Femur (tissue), 1 donor: Measurements from ENCODE around the gene FAM216B.
"Not testable (repeated sequence)": the region's sequence is repeated elsewhere in the genome, so short reads cannot be mapped to it uniquely, and the experiment has no call there.

Experiments used
- DNase-seq: peaks from one replicate; pipeline ENCODE4 v3.0.0-alpha.2; 2017

FAM216B gene

DNA sequence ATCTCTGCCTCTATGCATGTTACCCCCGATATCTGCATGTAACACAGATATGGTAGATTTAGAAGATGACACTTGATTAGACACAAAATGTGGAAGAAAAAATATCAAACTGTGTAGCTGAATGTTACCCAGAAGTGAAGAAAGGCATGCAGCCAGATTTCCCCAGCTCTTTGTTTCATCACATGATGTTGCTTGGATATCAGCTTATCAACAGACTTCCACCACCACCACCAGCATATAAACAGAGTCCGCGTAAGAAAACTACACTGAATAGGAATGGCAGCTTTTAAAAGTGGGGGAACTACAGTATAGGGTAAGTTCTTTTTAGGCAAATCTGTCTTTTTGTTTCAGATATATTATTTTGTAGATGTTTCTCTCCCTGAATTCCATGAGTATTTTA lies at the start of gene FAM216B:
TSS of gene FAM216B (plus strand) at position 233 of the 400 bp plus-strand sequence. CDS start 2,484 bp downstream, outside the sequence.
- no peak for DNase-seq

DNA sequence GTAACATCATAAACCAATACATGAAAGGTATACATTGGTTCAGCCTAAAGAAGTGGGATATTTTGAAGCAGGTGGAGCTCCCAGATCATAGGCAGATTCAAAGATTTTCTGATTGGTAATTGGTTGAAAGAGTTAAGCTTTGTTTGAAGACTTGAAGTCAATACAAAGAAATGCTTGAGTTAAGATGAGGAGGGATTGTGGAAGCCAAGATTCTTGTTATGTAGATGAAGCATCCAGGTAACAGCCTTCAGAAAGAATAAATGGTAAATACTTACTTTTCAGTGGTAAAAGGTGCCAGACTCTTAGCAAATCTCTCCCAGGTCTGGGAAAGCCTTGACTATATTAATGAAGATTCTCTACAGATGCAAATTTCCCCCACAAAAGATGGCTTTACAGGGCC lies 49.3 kb upstream of the FAM216B start:
- DNase-seq: no peak

DNA sequence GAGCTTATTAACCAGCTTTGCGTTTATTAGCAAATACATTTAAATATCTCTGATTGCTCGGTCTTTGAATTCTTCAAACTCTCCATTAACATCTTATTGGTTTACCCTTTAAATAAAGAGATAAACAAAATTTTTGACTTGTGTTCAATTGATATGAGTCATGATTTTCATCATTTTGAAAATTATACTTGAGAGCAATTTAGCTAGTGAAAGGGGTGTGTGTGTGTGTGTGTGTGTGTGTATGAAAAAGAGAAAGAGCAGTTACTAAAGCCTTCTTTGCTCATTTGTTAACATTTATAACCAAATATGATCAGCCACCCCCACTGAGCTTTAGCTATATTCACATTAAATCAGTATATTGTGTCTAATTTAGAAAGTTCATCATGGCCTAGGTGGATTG lies 48.3 kb upstream of the FAM216B start:
- DNase-seq: no peak

DNA sequence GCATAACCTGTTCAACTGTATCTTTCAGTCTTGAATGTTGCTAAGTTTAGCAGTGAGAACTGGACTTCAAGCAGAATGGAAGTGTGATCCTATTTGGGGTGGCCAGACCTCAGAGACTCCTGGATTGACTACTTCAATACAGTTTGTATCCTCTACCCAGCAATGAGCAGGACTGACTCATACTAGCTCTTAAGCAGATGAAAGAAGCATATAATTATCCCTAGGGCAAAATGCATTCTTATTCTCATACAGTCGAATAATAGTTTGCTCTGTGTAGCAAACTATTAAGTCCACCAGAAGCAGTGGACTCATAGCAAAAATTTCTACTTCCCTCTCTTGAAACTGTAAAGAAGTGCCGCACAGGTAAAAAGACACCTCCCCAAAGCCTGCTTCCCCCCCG lies 46.4 kb upstream of the FAM216B start:
- DNase-seq: no peak

DNA sequence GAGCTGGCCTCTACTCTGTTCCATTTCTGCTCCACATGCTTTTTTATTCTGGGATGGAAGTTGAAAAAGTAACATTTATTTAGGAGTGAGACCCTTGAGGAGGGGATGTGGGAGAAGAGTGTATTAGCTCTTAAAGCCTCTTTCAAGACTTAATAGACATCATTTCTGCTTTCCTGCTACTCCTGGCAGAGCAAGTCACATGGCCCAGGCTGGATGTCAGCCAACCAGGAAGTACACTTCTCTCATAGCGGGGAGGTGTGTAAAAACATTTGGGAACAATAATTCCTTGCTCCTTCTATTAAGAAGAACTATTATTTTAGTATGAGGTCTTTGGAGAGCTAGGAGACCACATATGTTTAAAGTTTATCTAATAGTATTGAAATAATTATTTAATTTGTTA lies 40.6 kb upstream of the FAM216B start:
- DNase-seq: peak; percentile 51

DNA sequence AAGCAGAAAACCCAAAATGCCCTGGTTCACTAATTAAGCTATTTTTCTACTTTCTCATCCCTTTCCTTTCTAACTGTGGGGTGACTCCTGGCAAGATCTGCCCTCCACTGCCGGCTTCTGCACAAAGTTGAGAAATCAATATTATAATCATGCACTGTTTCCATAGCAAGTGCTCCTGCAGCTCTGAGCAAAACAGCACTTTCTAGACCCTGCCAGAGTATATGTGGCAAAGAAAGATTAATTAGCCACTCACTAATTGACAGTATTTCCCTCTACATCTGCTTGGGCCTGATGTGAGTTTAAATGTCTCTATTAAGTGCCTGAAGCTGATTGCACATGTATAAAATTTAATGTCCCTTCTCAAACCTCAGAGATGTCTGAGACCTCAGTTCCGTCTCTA lies 39.5 kb upstream of the FAM216B start:
- DNase-seq: no peak

DNA sequence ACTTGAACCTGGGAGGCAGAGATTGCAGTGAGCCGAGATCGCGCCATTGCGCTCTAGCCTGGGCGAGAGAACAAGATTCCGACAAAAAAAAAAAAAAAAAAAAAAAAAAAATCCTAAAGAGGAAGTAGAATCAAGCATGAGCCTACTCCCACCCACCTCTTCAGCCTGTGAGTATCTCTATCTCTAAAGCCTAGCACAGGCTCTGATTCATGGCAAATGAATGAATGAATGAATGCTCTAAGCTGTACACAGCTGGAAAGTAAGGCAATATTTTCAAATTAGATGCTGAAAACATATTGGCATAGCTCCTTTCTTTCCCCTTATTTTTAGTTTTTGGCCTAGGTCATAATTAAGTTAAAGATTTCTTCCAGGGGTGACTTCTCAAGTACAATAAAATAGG lies 35.7 kb upstream of the FAM216B start:
- DNase-seq: no peak

DNA sequence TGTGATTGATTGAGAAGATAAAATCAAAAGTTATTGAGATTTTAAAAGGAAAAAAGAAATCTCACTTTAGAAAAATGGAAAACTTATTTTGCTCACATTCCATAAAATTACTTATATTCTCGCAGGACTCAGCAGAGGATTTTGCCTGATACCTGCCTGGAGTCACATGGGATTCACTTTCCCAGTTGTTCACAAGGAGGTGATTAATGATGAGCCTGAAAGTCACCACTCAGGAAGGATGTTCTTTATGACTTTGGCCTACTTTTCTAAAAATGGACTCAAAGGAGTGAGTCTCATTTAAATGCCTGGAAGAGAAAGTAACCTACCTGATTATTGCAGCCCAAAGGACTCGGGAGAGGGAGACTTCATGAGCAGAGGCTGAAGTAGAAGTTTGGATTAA lies 34.5 kb upstream of the FAM216B start:
- DNase-seq: no peak

DNA sequence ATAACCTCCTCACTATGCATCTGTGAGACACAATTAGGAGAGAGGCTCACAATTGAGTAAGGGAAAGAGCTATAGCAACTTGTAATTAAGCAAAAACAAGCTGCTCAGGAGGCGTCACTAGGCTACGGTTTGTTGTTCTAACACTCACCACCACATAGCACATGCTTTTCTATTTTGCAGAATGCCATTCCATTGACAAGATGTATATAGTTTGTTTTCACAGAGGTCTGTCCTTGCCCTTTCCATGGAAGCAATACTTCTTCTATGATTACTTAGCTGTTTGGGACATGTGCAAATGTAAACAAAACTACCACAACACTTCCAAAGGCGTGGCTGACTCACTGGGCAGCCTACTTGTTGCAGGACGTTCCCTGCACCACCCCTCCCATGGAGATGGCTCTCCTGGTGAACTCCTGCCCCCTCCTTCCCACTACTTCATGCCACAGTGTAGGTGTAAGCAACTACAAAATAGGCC lies 33.9 kb upstream of the FAM216B start:
- peak; percentile 23 for DNase-seq

DNA sequence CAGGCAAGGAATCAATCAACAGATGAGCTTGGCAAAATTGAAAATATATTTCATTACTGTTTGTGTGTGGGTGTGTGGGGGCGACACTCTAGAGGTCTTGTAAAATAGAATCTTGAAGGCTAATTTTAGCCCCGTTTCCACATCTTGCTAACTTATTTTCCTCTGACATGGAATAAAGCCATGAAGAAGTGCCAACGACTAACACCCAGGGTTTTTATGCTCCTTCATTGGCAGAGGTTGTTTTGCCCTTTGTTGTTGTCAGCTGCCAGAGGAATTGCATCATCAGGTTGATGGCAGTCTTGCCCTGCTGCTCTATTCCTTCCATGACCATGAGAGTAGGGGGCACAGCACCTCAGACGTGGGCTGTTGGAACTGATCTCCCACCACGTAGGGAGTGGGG lies 30.6 kb upstream of the FAM216B start:
- DNase-seq: no peak

DNA sequence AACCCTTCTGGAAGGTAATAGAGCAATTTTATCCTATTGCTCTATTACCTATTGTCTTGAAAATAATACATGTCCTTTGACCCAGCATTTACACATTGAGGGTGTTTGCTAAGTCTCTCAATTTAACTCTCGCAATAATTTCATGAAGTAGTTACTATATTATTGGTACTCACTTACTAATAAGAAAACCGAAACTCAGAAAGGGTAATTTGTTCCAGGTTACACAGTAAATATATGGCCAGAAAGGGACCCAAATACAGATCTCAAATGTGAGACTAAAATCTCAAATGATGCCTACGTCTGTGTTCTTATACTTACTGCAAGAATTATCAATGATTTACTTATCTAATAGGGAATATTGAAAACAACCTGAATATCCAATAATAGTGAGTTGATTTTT lies 29.7 kb upstream of the FAM216B start:
- DNase-seq: no peak

DNA sequence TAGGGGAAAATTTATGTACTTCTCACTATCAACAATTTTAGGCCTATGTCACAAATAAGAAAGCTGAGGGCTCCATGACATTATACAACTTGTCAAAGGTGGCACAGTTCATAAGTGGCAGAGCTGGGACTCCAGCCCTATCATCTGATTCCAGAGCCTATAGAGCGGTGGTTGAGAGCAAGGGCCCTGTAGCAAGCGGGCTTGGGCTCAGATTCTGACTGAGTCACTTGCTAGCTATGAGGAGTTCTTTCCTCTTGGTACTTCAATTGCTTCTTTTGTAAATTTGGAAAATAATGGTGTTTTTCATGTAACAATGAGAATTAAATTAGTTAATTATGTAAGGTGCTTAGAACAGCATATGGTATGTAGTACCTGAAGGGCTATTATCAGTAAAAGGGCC lies 28.7 kb upstream of the FAM216B start:
- DNase-seq: no peak

DNA sequence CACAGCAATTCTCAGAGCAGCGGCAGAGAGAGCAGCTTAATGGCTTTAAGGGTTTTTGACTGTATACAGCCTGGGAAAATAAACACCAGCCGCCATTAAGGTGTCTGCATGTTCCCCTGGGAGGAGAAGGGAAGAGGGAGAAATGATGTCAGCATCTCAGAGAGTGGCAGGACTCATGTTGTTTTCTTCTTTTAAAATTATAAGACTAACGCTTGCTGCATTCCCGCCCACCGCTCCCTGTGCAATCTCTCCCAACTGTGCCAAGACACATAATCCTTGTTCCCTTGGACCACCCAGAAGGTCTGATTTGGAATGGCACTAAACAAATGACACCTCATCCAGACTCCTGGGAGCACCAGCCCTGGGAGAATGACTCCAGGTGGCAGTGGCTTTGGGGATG lies 27.7 kb upstream of the FAM216B start:
- DNase-seq: peak; percentile 23

DNA sequence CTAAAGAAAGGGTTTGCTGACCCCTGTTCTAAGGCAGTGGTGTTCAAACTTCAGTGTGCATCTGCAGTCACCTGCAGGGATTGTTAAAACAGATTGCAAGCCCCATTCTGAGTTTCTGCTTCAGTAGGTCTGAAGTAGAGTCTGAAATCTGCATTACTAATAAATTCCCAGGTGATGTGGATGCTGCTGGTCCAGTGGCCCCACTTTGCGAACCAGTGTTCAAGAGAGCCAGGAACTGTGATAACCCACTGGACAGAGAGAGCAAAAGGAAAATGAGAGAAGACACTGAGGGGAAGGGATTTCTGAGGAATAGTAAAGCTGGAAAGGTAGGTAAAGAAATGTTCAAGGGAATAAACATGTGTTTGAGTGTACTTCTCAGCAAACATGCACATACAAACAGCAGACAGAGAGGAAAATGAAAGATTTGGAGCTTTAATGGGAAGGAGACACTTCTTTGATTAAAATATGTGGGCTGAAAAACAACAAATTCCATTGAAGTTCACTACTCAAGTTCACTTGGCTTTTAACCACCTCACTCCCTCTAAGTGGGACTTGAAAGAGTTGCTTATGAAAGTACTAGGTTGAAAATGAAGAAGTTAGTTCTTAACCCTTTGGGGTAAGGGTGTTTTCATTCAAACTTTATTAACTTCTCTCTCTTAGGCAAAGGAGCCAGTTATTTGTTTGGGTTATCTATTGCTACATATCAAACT lies 26.4 kb upstream of the FAM216B start:
- no peak for DNase-seq

DNA sequence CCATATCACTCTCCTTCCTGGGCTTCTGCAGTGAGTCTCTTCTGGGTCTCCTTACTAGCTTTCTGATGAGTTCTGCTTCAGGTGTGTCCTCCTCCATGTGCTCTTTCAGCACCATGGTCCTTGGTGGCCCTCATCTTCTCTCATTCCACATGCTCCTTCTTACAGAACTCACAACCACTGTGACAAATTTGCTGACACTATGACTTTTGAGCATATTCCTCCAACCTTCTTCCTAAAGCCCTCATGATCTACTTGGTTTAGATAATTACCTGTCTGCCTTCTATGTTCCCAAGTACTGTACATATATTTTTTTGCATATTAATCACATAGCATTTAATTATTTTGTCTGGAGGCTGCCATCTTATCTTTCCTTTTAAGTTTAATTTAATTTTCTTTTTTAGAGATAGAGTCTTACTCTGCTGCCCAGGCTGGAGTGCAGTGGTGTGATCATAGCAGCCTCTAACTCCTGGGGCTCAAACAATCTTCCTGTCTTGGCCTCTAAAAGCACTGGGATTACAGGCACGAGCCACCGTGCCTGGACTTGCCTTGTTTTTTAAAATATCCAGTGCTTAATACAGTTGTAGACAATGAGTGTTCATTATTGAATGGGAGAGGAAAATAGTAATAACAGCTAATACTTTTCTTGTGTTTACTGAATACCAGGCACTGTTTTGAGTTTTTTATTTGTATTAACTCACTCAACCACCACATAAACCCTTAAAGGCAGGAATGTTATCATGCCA lies 23.5 kb upstream of the FAM216B start:
- DNase-seq: no peak

DNA sequence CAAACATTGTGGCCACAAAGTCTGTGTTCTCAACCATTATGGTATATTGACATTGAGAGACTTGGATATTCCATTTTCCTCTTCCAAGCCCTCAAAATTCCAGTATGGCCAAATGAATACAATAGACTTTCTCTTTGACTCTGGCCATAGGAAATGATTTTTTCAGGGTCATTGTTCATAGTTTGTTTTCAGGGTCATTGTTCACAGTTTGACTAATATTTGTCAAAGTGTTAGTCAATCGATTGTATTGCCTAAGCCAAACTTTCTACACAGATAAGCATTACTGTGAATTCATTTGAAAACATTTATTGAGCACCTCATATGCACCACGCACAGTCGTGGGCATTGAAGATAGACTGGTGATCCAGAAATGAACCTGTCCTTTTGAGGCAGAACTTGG lies 22.9 kb upstream of the FAM216B start:
- no peak for DNase-seq

DNA sequence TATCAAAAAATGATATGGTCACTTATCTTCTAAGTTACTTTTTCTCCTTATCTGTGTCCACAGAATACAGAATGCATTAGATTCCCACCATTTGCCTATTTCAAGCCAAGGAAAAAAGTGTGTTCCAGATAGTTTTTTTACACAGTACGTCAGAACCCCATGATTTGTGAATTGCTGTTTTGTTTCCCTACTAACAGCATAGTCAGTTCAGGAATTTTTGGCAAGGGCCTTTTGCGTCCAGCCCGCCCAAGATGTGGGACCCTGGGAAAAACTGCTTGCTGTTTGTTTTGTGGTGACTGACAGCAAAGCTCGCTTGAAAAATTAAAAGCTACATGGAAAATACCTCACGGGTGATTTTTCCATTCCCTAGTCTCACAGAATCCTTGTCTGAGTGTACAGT lies 20.4 kb upstream of the FAM216B start:
- peak; percentile 63 for DNase-seq

DNA sequence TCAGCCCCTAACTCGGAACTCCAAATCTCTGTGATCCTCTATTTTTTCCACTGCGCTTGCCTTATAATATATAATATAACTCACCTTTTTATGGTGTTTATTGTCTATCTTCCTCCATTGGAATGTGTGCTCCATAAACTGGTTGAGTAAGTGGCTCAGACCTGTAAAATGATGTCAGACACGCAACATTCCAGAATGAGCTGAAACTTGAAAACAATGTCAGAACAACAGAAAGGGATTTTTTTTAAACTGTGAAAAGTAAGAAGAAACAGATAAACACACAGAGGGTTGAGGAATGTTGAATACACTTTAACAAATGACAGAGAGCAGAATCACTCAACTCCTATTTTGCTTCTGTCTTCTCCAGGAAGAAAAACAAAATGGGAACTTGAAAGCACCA lies 19.1 kb upstream of the FAM216B start:
- no peak for DNase-seq

DNA sequence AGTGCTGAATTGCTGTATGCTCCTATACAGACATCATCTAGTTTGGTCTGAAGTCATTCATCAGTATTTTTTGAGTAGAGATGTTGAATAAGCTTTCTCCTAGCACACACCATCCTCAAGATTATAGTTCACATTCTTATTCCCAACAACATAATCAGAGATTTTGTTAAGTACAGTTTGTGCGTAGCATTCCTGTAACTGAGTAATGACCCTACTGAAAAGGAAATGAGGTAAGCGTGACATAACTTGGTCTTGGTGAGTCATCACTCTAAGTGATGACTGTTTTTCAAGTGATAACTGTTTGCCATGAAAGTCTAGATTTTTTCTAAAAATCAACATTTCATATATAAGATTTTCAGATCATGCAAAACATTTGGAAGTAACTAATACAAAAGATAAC lies 18.5 kb upstream of the FAM216B start:
- no peak for DNase-seq

DNA sequence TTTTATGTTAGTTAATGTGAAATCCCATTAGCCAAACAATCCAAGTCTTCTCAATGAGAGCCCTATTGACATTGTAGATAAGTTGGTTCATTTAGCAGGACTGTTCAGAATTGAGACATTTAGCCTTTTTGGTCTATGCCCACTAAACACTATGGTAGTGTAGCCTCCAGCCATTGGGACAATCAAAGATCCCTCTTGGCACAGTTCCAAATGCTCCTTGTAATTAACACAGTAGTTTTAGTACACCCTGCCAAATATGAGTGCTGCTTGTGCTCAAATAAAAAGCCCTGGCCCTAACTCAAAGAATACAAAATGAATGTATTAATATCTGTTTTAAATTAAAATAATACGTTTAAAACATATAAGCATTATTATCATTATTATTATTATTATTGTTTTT lies 15.4 kb upstream of the FAM216B start:
- no peak for DNase-seq

DNA sequence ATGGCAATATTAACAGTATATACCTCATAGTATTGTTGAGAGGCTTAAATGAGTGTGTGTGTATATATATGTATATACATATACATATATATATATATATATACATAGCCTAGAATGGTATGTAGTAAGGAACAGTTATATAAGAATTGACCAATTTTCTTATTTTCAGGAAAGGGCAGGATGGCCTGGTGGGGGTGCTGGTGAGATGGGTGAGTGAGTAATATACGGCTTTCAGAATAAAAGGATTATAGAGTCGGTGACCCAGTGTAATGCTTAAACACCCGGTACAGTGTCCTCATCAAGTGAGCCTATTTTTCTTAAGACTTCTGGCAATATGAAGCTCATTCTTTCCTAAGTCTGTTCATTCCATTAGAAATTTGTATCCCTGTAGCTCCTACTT lies 11.7 kb upstream of the FAM216B start:
- DNase-seq: no peak

DNA sequence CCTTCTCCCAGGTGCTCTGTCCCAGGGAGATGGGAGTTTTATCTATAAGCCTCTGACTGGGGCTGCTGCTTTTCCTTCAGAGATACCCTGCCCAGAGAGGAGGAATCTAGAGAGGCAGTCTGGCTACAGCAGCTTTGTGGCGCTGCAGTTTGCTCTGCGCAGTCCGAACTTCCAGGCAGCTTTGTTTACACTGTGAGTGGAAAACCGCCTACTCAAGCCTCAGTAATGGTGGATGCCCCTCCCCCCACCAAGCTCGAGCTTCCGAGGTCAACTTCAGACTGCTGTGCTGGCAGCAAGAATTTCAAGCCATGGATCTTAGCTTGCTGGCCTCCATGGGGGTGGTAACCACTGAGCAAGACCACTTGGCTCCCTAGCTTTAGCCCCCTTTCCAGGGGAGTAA lies 4.8 kb upstream of the FAM216B start:
- not testable (repeated sequence) for DNase-seq

DNA sequence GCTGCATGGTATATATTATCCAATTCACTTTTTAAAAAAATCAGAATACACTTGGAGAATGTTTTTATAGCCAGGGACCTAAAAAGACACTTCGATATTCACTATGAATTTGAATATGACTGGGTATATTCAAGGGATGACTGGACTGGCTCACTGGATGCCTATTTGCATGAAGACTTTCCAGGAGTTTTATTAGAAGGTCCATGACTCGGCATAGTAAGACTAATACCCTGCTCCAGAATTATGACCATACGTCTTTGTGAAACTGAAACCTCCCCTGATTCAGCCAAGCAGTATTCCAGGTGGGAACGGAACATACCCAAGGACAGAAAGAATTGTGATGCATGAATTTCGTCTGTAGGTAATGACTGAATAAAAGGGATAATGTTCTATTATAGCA lies 3.9 kb upstream of the FAM216B start:
- no peak for DNase-seq

DNA sequence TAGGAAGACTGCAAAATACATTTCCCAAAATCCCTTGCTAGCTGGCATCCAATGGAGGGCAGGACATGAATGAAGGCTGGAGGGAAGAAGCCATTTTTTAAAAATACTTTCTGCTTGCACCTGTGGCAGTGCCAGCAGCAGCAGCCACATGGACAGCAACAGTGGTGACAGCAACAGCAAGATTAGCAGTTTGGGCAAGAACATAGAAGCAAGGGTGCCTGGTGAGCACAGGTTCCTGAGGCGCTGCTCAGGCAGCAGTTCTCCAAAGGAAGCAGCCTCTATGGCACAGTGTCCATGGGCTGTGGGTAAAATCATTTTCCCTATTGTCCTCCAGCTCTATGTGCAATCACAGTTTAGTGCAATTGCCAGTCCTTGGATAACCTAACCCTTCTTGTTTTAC lies 1.3 kb upstream of the FAM216B start:
- DNase-seq: no peak

DNA sequence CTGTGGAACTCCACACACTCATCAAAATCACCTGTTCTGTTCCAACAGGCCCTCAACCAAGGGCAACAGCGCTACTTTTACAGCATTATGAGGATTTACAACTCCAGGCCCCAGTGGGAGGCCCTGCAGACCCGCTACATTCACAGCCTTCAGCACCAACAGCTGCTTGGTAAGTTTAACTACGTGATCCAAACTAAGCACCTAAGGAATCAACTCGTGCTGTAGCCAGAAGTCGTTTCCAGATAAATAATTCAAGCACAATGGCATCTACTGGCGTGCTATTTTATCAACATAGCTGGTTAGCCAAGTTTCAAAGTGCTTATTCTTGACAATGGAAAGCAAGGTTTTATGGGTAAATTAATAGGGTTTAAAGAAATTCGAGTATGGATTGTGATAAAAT lies 5.3 kb downstream of the FAM216B start:
- no peak for DNase-seq
